ENCODE results near the gene MGA. TPM values are rescaled to one million over a fixed set of nuclear protein-coding genes. Genes with fewer than 3 reads are reported as not detected.

Gene MGA
- total and polyA plus RNA-seq, 2 donors, result 5.2 to 42.7 TPM

DNA sequence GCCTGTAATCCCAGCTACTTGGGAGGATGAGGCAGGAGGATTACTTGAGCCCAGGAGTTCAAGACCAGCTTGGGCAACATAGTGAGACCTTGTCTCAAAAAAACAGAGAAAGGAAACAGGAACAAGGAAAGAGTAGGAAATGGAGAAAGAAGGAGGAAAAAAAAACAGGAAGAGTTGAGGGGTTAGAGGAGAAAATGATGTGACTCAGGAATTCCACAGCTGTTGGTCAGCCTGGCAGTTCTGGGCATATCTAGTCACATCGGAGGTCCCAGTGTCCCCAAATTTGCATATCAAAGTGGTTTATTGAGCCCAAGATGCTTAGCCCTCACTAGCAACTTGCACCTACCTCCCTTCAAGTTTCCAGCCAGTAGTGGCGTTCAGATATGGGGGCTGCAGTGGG is 148.9 kb downstream of the MGA start:
- Histone ChIP-seq H3K4me3 (ENCODE audit: low read length in 2 of 2) (no peak overlapping the region), H3K27me3 (ENCODE audit: control insufficient read depth in 2 of 2, insufficient read depth in 1 of 2, low read length in 1 of 2) (no peaks in the 10 kb centered on the region), H3K27ac (ENCODE audit: low read depth in 1 of 2, low read length in 1 of 2) (no peak overlapping the region), H3K4me1 (ENCODE audit: control insufficient read depth in 2 of 2, insufficient read depth in 2 of 2, low read length in 2 of 2) (peaks cover 6 to 51% of the 10 kb centered on the region in 2 donors), H3K36me3 (ENCODE audit: control insufficient read depth in 2 of 2, insufficient read depth in 2 of 2, low read length in 1 of 2) (peaks cover 16 to 21% of the 10 kb centered on the region in 2 donors), H3K9me3 (ENCODE audit: control insufficient read depth in 2 of 2, insufficient read depth in 1 of 2, low read length in 1 of 2) (no peaks in the 10 kb centered on the region)
- 90% methylated on average over 2 of the region's 2 CpGs for WGBS
- no peak for DNase-seq (ENCODE audit: low read depth in 6 of 9, low spot score in 9 of 9)

DNA sequence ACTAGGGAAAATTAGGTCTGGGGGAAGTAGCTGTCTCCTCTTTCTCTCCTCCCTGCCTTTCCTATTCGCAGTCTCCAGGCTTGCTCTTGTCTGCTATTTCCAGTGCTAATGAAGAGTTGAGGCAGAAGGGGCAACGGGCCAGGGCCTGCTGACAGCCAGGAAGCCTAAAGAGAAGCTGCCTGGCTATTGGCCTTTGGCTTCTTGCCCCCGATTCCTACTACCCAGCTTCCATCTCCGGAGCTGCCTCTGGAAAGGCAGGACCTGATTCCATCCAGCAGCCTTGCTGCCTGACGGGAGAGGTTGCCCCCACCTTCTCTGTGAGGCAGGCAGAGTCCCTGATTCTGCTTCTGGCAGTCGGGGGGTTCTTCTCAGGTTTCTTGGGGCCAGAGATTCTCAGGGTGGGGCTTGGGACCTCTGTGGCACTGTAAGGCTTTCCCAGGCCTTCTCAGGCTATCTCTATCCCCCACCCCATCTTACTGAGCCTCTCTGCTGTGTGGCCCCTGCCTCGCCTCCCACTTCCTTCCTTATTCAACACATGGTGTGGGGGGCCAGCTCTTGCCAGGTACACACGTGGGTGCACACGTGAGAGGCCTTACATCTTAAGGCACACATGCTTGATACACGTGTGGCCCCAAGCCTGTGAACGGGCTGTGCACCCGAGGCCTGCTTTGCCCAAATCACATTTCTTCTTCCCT is 149.5 kb downstream of the MGA start:
- Histone ChIP-seq H3K4me1 (ENCODE audit: control insufficient read depth in 2 of 2, insufficient read depth in 2 of 2, low read length in 2 of 2) (peaks cover 3 to 45% of the 10 kb centered on the region in 2 donors), H3K27me3 (ENCODE audit: control insufficient read depth in 2 of 2, insufficient read depth in 1 of 2, low read length in 1 of 2) (no peaks in the 10 kb centered on the region), H3K27ac (ENCODE audit: low read depth in 1 of 2, low read length in 1 of 2) (no peak overlapping the region), H3K36me3 (ENCODE audit: control insufficient read depth in 2 of 2, insufficient read depth in 2 of 2, low read length in 1 of 2) (peaks cover 20 to 26% of the 10 kb centered on the region in 2 donors), H3K9me3 (ENCODE audit: control insufficient read depth in 2 of 2, insufficient read depth in 1 of 2, low read length in 1 of 2) (no peaks in the 10 kb centered on the region), H3K4me3 (ENCODE audit: low read length in 2 of 2) (no peak overlapping the region)
- WGBS, result 49% methylated on average over 12 of the region's 12 CpGs
- peak in 2 of 9 donors; percentile 42 to 61 for DNase-seq (ENCODE audit: low read depth in 6 of 9, low spot score in 9 of 9)

DNA sequence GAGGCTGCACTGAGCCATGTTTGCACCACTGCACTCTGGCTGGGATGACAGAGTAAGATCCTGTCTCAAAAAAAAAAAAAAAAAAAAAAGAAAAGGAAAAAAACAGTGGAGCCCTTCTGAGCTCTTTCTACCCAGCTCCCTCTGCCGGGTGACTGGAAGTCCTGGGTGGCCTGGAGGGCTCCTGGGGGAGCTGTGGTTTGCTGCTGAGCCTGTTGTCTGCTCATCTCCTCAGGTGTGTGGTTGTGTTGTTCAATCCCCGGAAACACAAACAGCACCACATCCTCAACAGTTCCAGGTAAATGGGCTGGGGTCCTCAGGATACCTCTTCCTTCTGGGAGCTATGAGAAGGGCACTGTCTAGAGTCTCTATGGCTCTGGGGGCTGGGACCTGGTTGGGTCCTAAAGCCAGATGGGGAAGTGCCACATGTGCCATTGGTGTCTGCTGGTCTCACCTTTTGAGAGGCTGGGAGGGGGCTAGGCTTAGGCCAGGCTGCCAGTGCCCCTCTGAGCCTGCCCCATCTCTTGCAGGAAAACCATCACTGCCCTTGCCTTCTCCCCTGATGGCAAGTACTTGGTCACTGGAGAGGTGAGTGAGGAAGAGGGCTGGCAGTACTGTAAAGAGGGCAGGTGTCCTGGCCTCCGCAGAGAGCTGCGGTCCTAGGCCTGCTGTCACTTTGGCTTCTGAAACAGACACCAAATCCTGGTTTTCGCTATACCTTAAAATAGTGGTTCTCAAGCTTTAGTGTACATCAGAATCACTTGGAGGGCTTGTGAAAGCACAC is 150.6 kb downstream of the MGA start:
- Histone ChIP-seq H3K4me1 (ENCODE audit: control insufficient read depth in 2 of 2, insufficient read depth in 2 of 2, low read length in 2 of 2) (peaks cover 0 to 34% of the 10 kb centered on the region in 2 donors), H3K36me3 (ENCODE audit: control insufficient read depth in 2 of 2, insufficient read depth in 2 of 2, low read length in 1 of 2) (peaks cover 25 to 27% of the 10 kb centered on the region in 2 donors), H3K9me3 (ENCODE audit: control insufficient read depth in 2 of 2, insufficient read depth in 1 of 2, low read length in 1 of 2) (no peaks in the 10 kb centered on the region), H3K27ac (ENCODE audit: low read depth in 1 of 2, low read length in 1 of 2) (no peak overlapping the region), H3K27me3 (ENCODE audit: control insufficient read depth in 2 of 2, insufficient read depth in 1 of 2, low read length in 1 of 2) (no peaks in the 10 kb centered on the region), H3K4me3 (ENCODE audit: low read length in 2 of 2) (no peak overlapping the region)
- WGBS, result 87% methylated on average over 5 of the region's 5 CpGs
- no peak for DNase-seq (ENCODE audit: low read depth in 6 of 9, low spot score in 9 of 9)

DNA sequence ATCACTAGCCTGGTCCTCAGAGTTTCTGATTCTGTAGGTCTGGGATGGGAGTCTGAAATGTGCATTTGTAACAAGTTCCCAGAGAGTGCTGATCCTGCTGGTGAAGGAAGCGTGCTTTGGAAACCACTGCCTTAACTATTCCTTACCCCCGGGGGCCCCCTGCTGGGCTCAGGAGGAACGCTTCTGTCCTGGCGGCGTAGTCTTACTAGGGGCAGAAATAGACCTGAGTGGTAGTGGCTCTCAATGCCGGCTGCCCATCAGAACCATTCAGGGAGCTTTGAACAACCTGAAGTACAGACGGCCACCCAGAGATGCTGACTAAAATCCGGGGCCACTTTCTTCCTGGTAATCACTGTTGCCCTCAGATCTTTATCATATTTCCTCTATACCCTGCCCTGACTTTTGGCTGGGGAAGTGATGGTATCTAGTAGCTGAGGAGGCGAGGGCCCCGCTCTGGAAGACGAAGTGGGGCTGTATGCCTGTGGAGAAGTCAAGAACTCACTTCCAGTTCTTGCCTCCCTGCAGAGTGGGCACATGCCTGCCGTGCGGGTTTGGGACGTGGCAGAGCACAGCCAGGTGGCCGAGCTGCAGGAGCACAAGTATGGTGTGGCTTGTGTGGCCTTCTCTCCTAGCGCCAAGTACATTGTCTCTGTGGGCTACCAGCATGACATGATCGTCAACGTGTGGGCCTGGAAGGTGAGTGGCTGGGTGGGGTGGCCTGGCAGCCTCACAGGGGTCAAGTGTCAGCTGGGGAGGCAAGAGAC is 151.4 kb downstream of the MGA start:
- Histone ChIP-seq H3K36me3 (ENCODE audit: control insufficient read depth in 2 of 2, insufficient read depth in 2 of 2, low read length in 1 of 2) (peaks cover 29 to 30% of the 10 kb centered on the region in 2 donors), H3K9me3 (ENCODE audit: control insufficient read depth in 2 of 2, insufficient read depth in 1 of 2, low read length in 1 of 2) (no peaks in the 10 kb centered on the region), H3K27ac (ENCODE audit: low read depth in 1 of 2, low read length in 1 of 2) (no peak overlapping the region), H3K4me3 (ENCODE audit: low read length in 2 of 2) (no peak overlapping the region), H3K27me3 (ENCODE audit: control insufficient read depth in 2 of 2, insufficient read depth in 1 of 2, low read length in 1 of 2) (no peaks in the 10 kb centered on the region), H3K4me1 (ENCODE audit: control insufficient read depth in 2 of 2, insufficient read depth in 2 of 2, low read length in 2 of 2) (peaks cover 0 to 27% of the 10 kb centered on the region in 2 donors)
- DNase-seq (ENCODE audit: low read depth in 6 of 9, low spot score in 9 of 9), result peak in 7 of 9 donors; percentile 55 to 82 (median 65)
- 52% methylated on average over 18 of the region's 18 CpGs for WGBS

DNA sequence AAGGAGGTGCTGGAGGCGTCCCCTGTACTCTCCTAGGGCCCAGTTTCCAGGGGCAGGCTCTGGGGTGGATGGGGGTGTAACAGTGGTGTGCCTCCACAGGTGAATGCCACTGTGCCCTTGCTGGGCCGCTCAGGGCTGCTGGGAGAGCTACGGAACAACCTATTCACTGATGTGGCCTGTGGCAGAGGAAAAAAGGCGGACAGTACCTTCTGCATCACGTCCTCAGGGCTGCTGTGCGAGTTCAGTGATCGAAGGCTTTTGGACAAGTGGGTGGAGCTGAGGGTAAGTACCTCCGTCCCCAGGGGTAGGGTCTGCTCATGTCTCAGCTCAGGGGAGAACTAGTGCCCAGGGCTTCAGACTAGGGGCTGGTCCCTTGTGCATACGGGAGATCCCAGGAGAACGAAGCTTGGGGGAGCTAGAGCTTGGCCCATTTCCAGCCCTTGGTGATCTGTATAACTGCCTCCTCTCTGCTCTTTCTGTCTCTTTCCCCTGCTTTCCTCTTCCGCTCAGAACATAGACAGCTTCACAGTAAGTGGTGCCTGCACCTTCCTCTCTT is 152.7 kb downstream of the MGA start:
- DNase-seq (ENCODE audit: low read depth in 6 of 9, low spot score in 9 of 9), result no peak
- peaks cover 42 to 43% of the 10 kb centered on the region in 2 donors for H3K36me3 ChIP-seq (ENCODE audit: control insufficient read depth in 2 of 2, insufficient read depth in 2 of 2, low read length in 1 of 2)

DNA sequence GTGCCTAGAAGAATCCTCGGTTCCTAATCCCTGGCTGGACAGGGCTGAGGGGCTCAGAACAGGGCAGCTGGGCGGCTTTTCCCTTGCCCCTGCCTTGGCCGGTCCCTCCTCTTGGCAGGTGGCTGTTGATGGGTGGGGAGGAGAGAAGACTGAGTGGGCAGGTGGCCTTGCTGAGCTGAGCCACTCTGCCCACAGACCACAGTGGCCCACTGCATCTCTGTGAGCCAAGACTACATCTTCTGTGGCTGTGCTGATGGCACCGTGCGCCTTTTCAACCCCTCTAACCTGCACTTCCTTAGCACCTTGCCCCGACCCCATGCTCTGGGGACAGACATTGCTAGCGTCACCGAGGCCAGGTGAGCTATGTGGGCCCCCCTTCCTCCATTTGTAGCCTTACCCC is 153.2 kb downstream of the MGA start:
- H3K4me3 ChIP-seq (ENCODE audit: low read length in 2 of 2), result no peak overlapping the region
- H3K27me3 ChIP-seq (ENCODE audit: control insufficient read depth in 2 of 2, insufficient read depth in 1 of 2, low read length in 1 of 2), result no peaks in the 10 kb centered on the region
- 98% methylated on average over 8 of the region's 8 CpGs for WGBS
- no peaks in the 10 kb centered on the region for H3K9me3 ChIP-seq (ENCODE audit: control insufficient read depth in 2 of 2, insufficient read depth in 1 of 2, low read length in 1 of 2)
- H3K36me3 ChIP-seq (ENCODE audit: control insufficient read depth in 2 of 2, insufficient read depth in 2 of 2, low read length in 1 of 2), result peaks cover 47 to 48% of the 10 kb centered on the region in 2 donors
- no peak for DNase-seq (ENCODE audit: low read depth in 6 of 9, low spot score in 9 of 9)
- peaks cover 0 to 26% of the 10 kb centered on the region in 2 donors for H3K4me1 ChIP-seq (ENCODE audit: control insufficient read depth in 2 of 2, insufficient read depth in 2 of 2, low read length in 2 of 2)
- no peak overlapping the region for H3K27ac ChIP-seq (ENCODE audit: low read depth in 1 of 2, low read length in 1 of 2)

More for the DNA sequence above, 152.7 kb downstream of the MGA start:
- 98% methylated on average over 11 of the region's 11 CpGs for WGBS
- Histone ChIP-seq H3K27ac (ENCODE audit: low read depth in 1 of 2, low read length in 1 of 2) (no peak overlapping the region), H3K27me3 (ENCODE audit: control insufficient read depth in 2 of 2, insufficient read depth in 1 of 2, low read length in 1 of 2) (no peaks in the 10 kb centered on the region), H3K4me3 (ENCODE audit: low read length in 2 of 2) (no peak overlapping the region), H3K4me1 (ENCODE audit: control insufficient read depth in 2 of 2, insufficient read depth in 2 of 2, low read length in 2 of 2) (peaks cover 0 to 26% of the 10 kb centered on the region in 2 donors), H3K9me3 (ENCODE audit: control insufficient read depth in 2 of 2, insufficient read depth in 1 of 2, low read length in 1 of 2) (no peaks in the 10 kb centered on the region)

DNA sequence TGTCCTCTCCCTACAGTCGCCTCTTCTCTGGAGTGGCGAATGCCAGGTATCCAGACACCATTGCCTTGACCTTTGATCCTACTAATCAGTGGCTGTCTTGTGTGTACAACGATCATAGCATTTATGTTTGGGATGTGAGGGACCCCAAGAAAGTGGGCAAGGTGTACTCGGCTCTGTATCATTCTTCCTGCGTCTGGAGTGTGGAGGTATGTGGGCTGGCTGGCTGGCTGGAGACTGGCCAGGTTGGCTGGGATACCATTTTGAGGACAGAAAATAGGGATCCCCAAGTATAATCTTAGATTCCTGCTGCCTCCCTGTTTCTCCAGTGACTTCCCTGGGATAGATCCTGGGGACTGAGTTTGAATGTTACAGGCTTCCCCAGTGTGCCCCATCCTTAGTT is 154.3 kb downstream of the MGA start:
- DNase-seq (ENCODE audit: low read depth in 6 of 9, low spot score in 9 of 9), result no peak
- Histone ChIP-seq H3K4me1 (ENCODE audit: control insufficient read depth in 2 of 2, insufficient read depth in 2 of 2, low read length in 2 of 2) (peaks cover 0 to 22% of the 10 kb centered on the region in 2 donors), H3K27me3 (ENCODE audit: control insufficient read depth in 2 of 2, insufficient read depth in 1 of 2, low read length in 1 of 2) (no peaks in the 10 kb centered on the region), H3K9me3 (ENCODE audit: control insufficient read depth in 2 of 2, insufficient read depth in 1 of 2, low read length in 1 of 2) (no peaks in the 10 kb centered on the region), H3K27ac (ENCODE audit: low read depth in 1 of 2, low read length in 1 of 2) (no peak overlapping the region), H3K36me3 (ENCODE audit: control insufficient read depth in 2 of 2, insufficient read depth in 2 of 2, low read length in 1 of 2) (peaks cover 52 to 58% of the 10 kb centered on the region in 2 donors), H3K4me3 (ENCODE audit: low read length in 2 of 2) (no peak overlapping the region)
- 98% methylated on average over 5 of the region's 5 CpGs for WGBS

DNA sequence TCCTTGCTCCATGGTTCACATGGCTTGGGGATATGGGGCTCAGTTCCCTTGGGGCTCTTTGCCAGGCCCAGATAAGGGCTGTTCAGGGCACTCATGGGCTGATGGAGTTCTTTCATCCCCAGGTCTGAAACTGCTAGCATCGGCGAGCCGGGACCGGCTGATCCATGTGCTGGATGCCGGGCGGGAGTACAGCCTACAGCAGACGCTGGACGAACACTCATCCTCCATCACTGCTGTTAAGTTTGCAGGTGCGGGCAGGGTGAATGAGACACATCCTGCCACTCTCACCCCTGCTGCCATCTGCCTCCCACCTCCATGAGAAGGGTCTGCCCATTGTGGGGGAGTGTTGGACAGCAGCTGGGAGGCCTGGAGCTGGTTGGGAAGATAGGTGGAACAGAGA is 156.6 kb downstream of the MGA start:
- no peak overlapping the region for H3K27ac ChIP-seq (ENCODE audit: low read depth in 1 of 2, low read length in 1 of 2)

More for the DNA sequence above, 156.6 kb downstream of the MGA start:
- no peaks in the 10 kb centered on the region for H3K27me3 ChIP-seq (ENCODE audit: control insufficient read depth in 2 of 2, insufficient read depth in 1 of 2, low read length in 1 of 2)
- H3K4me3 ChIP-seq (ENCODE audit: low read length in 2 of 2), result no peak overlapping the region
- WGBS, result over 99% methylated on average over 9 of the region's 9 CpGs
- H3K9me3 ChIP-seq (ENCODE audit: control insufficient read depth in 2 of 2, insufficient read depth in 1 of 2, low read length in 1 of 2), result no peaks in the 10 kb centered on the region
- H3K36me3 ChIP-seq (ENCODE audit: control insufficient read depth in 2 of 2, insufficient read depth in 2 of 2, low read length in 1 of 2), result peaks cover 72 to 80% of the 10 kb centered on the region in 2 donors
- DNase-seq (ENCODE audit: low read depth in 6 of 9, low spot score in 9 of 9), result no peak
- peaks cover 0 to under 1% of the 10 kb centered on the region in 2 donors for H3K4me1 ChIP-seq (ENCODE audit: control insufficient read depth in 2 of 2, insufficient read depth in 2 of 2, low read length in 2 of 2)

All from thymus (tissue), 11 donors.